ENCODE data around the gene VMP1.
A peak's percentile ranks its signal among the peaks of the same experiment; 100 is the strongest.
"Not testable (repeated sequence)": the region's sequence is repeated elsewhere in the genome, so short reads cannot be mapped to it uniquely, and the experiment has no call there.

The VMP1 gene

GRCh38 chr17:59783221-59784047 is 76.0 kb downstream of the VMP1 start:
- H3K27me3 Mint-ChIP-seq, result no peaks in the 10 kb centered on the region
- intact Hi-C loops (cut with micrococcal nuclease), result no loop called here
- peak overlapping the region; percentile 81 for H3K27ac Mint-ChIP-seq
- H3K9me3 Mint-ChIP-seq, result no peaks in the 10 kb centered on the region
- H3K4me3 Mint-ChIP-seq, result peak overlapping the region; percentile 2
- H3K36me3 Mint-ChIP-seq (ENCODE audit: low read depth), result peaks cover 32% of the 10 kb centered on the region
- H3K4me1 Mint-ChIP-seq (ENCODE audit: low read depth), result peaks cover 44% of the 10 kb centered on the region

- Mint-ChIP-seq H3K4me3 (peak overlapping the region; percentile 40), H3K9me3 (no peaks in the 10 kb centered on the region), H3K4me1 (ENCODE audit: low read depth) (peaks cover 36% of the 10 kb centered on the region), H3K27me3 (no peaks in the 10 kb centered on the region), H3K27ac (peak overlapping the region; percentile 97), H3K36me3 (ENCODE audit: low read depth) (peaks cover 37% of the 10 kb centered on the region)
- intact Hi-C loops (cut with micrococcal nuclease), result loop anchor here (5.0 kb wide), 1 partner anchor 33 kb away; no protein-coding TSS in a partner anchor
Observed at GRCh38 chr17:59785091-59785799, 77.8 kb downstream of the VMP1 start.

GRCh38 chr17:59786213-59786535 is 78.7 kb downstream of the VMP1 start:
- H3K4me3 Mint-ChIP-seq, result peak overlapping the region; percentile 61
- peaks cover 29% of the 10 kb centered on the region for H3K36me3 Mint-ChIP-seq (ENCODE audit: low read depth)
- H3K4me1 Mint-ChIP-seq (ENCODE audit: low read depth), result peaks cover 45% of the 10 kb centered on the region
- H3K27ac Mint-ChIP-seq, result peak overlapping the region; percentile 97
- H3K27me3 Mint-ChIP-seq, result no peaks in the 10 kb centered on the region
- H3K9me3 Mint-ChIP-seq, result no peaks in the 10 kb centered on the region
- intact Hi-C loops (cut with micrococcal nuclease), result loop anchor here (1.0 to 5.0 kb wide), 3 partner anchors 19 to 51 kb away; no protein-coding TSS in a partner anchor

GRCh38 chr17:59786536-59787319 is 79.3 kb downstream of the VMP1 start:
- Mint-ChIP-seq H3K4me1 (ENCODE audit: low read depth) (peaks cover 49% of the 10 kb centered on the region), H3K9me3 (no peaks in the 10 kb centered on the region), H3K4me3 (peak overlapping the region; percentile 61), H3K27me3 (no peaks in the 10 kb centered on the region), H3K36me3 (ENCODE audit: low read depth) (peaks cover 29% of the 10 kb centered on the region), H3K27ac (peak overlapping the region; percentile 97)
- intact Hi-C loops (cut with micrococcal nuclease), result loop anchor here (1.0 to 5.0 kb wide), 3 partner anchors 19 to 51 kb away; no protein-coding TSS in a partner anchor

GRCh38 chr17:59789849-59790248 is 82.4 kb downstream of the VMP1 start:
- H3K36me3 Mint-ChIP-seq (ENCODE audit: low read depth); H3K9me3 Mint-ChIP-seq; H3K27me3 Mint-ChIP-seq: not testable (repeated sequence)
- intact Hi-C loops (cut with micrococcal nuclease), result loop anchor here (5.0 kb wide), 1 partner anchor 38 kb away; no protein-coding TSS in a partner anchor
- Mint-ChIP-seq H3K4me1 (ENCODE audit: low read depth) (peaks cover 40% of the 10 kb centered on the region), H3K4me3 (peak overlapping the region; percentile 17), H3K27ac (peak overlapping the region; percentile 97)

- H3K9me3 Mint-ChIP-seq; intact Hi-C loops (cut with micrococcal nuclease); H3K4me3 Mint-ChIP-seq; H3K27me3 Mint-ChIP-seq: not testable (repeated sequence)
- Mint-ChIP-seq H3K36me3 (ENCODE audit: low read depth) (peaks cover 12% of the 10 kb centered on the region), H3K27ac (peak overlapping the region; percentile 97), H3K4me1 (ENCODE audit: low read depth) (peaks cover 40% of the 10 kb centered on the region)
Observed at GRCh38 chr17:59790418-59790817, 83.0 kb downstream of the VMP1 start.

GRCh38 chr17:59790910-59791309 is 83.5 kb downstream of the VMP1 start:
- peak overlapping the region; percentile 43 for H3K4me3 Mint-ChIP-seq
- peaks cover 4% of the 10 kb centered on the region for H3K9me3 Mint-ChIP-seq
- intact Hi-C loops (cut with micrococcal nuclease), result no loop called here
- H3K27me3 Mint-ChIP-seq, result no peaks in the 10 kb centered on the region
- peaks cover 43% of the 10 kb centered on the region for H3K4me1 Mint-ChIP-seq (ENCODE audit: low read depth)
- peak overlapping the region; percentile 97 for H3K27ac Mint-ChIP-seq
- H3K36me3 Mint-ChIP-seq (ENCODE audit: low read depth), result peaks cover 17% of the 10 kb centered on the region

- Mint-ChIP-seq H3K27me3 (no peaks in the 10 kb centered on the region), H3K9me3 (peaks cover 9% of the 10 kb centered on the region), H3K27ac (peak overlapping the region; percentile 97), H3K4me1 (ENCODE audit: low read depth) (peaks cover 47% of the 10 kb centered on the region), H3K36me3 (ENCODE audit: low read depth) (peaks cover 22% of the 10 kb centered on the region), H3K4me3 (no peak overlapping the region)
- intact Hi-C loops (cut with micrococcal nuclease), result no loop called here
Observed at GRCh38 chr17:59791603-59792457, 84.4 kb downstream of the VMP1 start.

GRCh38 chr17:59792458-59792823 is 85.0 kb downstream of the VMP1 start:
- H3K36me3 Mint-ChIP-seq (ENCODE audit: low read depth), result peaks cover 22% of the 10 kb centered on the region
- H3K27me3 Mint-ChIP-seq; H3K4me3 Mint-ChIP-seq; intact Hi-C loops (cut with micrococcal nuclease); H3K9me3 Mint-ChIP-seq: not testable (repeated sequence)
- peaks cover 41% of the 10 kb centered on the region for H3K4me1 Mint-ChIP-seq (ENCODE audit: low read depth)
- peak overlapping the region; percentile 97 for H3K27ac Mint-ChIP-seq

GRCh38 chr17:59793205-59793604 is 85.8 kb downstream of the VMP1 start:
- Mint-ChIP-seq H3K27ac (no peak overlapping the region), H3K27me3 (no peaks in the 10 kb centered on the region), H3K36me3 (ENCODE audit: low read depth) (peaks cover 22% of the 10 kb centered on the region), H3K4me3 (no peak overlapping the region), H3K4me1 (ENCODE audit: low read depth) (peaks cover 42% of the 10 kb centered on the region), H3K9me3 (peaks cover 9% of the 10 kb centered on the region)
- intact Hi-C loops (cut with micrococcal nuclease), result no loop called here

- Mint-ChIP-seq H3K4me3 (no peak overlapping the region), H3K27ac (peak overlapping the region; percentile 7), H3K27me3 (no peaks in the 10 kb centered on the region), H3K9me3 (peaks cover 9% of the 10 kb centered on the region), H3K4me1 (ENCODE audit: low read depth) (peaks cover 29% of the 10 kb centered on the region), H3K36me3 (ENCODE audit: low read depth) (peaks cover 16% of the 10 kb centered on the region)
- intact Hi-C loops (cut with micrococcal nuclease), result no loop called here
Observed at GRCh38 chr17:59796138-59796537, 88.7 kb downstream of the VMP1 start.

- no peaks in the 10 kb centered on the region for H3K27me3 Mint-ChIP-seq
- H3K4me1 Mint-ChIP-seq (ENCODE audit: low read depth), result peaks cover 25% of the 10 kb centered on the region
- peak overlapping the region; percentile 7 for H3K27ac Mint-ChIP-seq
- H3K9me3 Mint-ChIP-seq, result peaks cover 9% of the 10 kb centered on the region
- no peak overlapping the region for H3K4me3 Mint-ChIP-seq
- peaks cover 16% of the 10 kb centered on the region for H3K36me3 Mint-ChIP-seq (ENCODE audit: low read depth)
- intact Hi-C loops (cut with micrococcal nuclease), result no loop called here
Observed at GRCh38 chr17:59796785-59797205, 89.3 kb downstream of the VMP1 start.

GRCh38 chr17:59798111-59798510 is 90.7 kb downstream of the VMP1 start:
- no peak overlapping the region for H3K4me3 Mint-ChIP-seq
- H3K4me1 Mint-ChIP-seq (ENCODE audit: low read depth), result peaks cover 23% of the 10 kb centered on the region
- intact Hi-C loops (cut with micrococcal nuclease), result no loop called here
- peaks cover 22% of the 10 kb centered on the region for H3K36me3 Mint-ChIP-seq (ENCODE audit: low read depth)
- no peaks in the 10 kb centered on the region for H3K27me3 Mint-ChIP-seq
- peak overlapping the region; percentile 65 for H3K27ac Mint-ChIP-seq
- H3K9me3 Mint-ChIP-seq, result peaks cover 9% of the 10 kb centered on the region

Measured in dendritic cell treated with granulocyte-macrophage colony-stimulating factor and Interleukin-4, amounts not matched to agents 40 ng/mL and 50 ng/mL, for 4 days (primary cell).